ENCODE data around the gene RUFY3.

RUFY3 gene

GRCh38 chr4:70841211-70841610 is 119.4 kb downstream of the RUFY3 start:
- H3K27ac ChIP-seq: no peak overlapping the region
- TF ChIP-seq ZFX (IDR thresholded peaks at IDR 0.05): no peak
- no peak for TF ChIP-seq CTCF (conservative IDR thresholded peaks at IDR 0.05)

- H3K27ac ChIP-seq: no peak overlapping the region
- TF ChIP-seq ZFX (IDR thresholded peaks at IDR 0.05): no peak
- TF ChIP-seq CTCF (conservative IDR thresholded peaks at IDR 0.05): no peak
Observed at GRCh38 chr4:70841951-70842350, 120.2 kb downstream of the RUFY3 start.

- H3K27ac ChIP-seq: no peak overlapping the region
- TF ChIP-seq CTCF (conservative IDR thresholded peaks at IDR 0.05) (no peak), ZFX (IDR thresholded peaks at IDR 0.05) (no peak)
Observed at GRCh38 chr4:70842761-70843435, 121.1 kb downstream of the RUFY3 start.

- H3K27ac ChIP-seq: no peak overlapping the region
- TF ChIP-seq CTCF (conservative IDR thresholded peaks at IDR 0.05) (no peak), ZFX (IDR thresholded peaks at IDR 0.05) (no peak)
Observed at GRCh38 chr4:70844180-70844579, 122.4 kb downstream of the RUFY3 start.

DNA sequence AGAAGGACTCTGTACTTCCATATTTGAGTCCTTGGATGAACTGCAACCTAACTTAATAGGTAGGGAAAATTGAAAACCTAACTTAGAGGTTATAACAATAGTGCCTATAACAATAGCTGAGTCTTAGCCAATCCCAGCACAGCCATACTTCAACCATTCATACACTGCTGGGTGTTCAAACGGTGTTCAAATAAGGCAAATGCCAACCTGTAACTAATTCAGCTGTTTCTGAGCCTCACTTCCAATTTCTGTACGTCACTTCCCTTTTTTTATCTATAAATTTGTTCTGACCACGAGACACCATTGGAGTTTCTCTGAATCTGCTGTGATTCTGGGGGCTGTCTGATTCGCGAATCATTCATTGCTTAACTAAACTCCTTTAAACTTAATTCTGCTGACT is 127.5 kb downstream of the RUFY3 start:
- TF ChIP-seq CTCF (conservative IDR thresholded peaks at IDR 0.05): no peak
- no peak overlapping the region for H3K27ac ChIP-seq

DNA sequence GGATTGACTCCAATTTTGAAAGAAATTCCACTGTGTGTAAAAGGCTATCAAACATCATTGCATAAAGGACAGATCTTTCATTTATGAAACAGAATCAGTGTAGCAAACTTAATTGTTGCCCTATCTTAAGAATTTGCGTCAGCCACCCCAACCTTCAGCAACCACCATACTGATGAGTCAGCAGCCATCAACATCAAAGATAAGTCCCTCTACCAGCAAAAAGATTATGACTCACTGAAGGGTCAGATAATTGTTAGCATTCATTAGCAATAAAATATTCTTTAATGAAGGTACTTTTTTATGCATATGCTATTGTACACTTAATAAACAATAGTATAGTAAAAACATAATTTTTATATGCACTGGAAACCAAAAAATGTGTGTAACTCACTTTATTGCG is 133.7 kb downstream of the RUFY3 start:
- no peak overlapping the region for H3K27ac ChIP-seq
- TF ChIP-seq CTCF (conservative IDR thresholded peaks at IDR 0.05): no peak
- no peak for TF ChIP-seq ZFX (IDR thresholded peaks at IDR 0.05)
